GM12891 (cell line): Measurements from ENCODE around the gene DIS3.

Experiments used
- POLR2A ChIP-seq: IDR thresholded peaks from 2 replicates; pipeline ENCODE4 v1.6.1; 2011; ENCODE audit warnings: low read depth, low read length, control low read depth
- POLR2AphosphoS5 ChIP-seq: IDR thresholded peaks from 2 replicates; pipeline ENCODE4 v1.6.1; 2011; ENCODE audit warnings: low read depth, low read length, control low read depth
- TAF1 ChIP-seq: IDR thresholded peaks from 2 replicates; pipeline ENCODE4 v1.6.1; 2011; ENCODE audit warnings: low read depth, low read length, control low read depth

- TF ChIP-seq POLR2A (peak; percentile 77), POLR2AphosphoS5 (peak; percentile 79), TAF1 (no peak; the same call in 1 of the 2 replicates)
Measured at GRCh38 chr13:72727417-72728289, 54.0 kb downstream of the DIS3 start, which contains the start of the genes BORA and MZT1.
